Superior temporal gyrus (tissue), 1 donor: ENCODE measurements around the gene ERC2.
"Not testable (repeated sequence)": the region's sequence is repeated elsewhere in the genome, so short reads cannot be mapped to it uniquely, and the experiment has no call there.

Experiments used
- DNase-seq: peaks from one replicate; pipeline ENCODE4 v3.0.0-alpha.2; 2016; ENCODE audit errors: extremely low spot score

The ERC2 gene

GRCh38 chr3:55884491-55885285 is 583.6 kb downstream of the ERC2 start:
- DNase-seq = no peak

- DNase-seq = no peak
Observed at GRCh38 chr3:55884066-55884465, 584.2 kb downstream of the ERC2 start.

GRCh38 chr3:55882006-55882405 is 586.3 kb downstream of the ERC2 start:
- no peak for DNase-seq

- DNase-seq = no peak
Observed at GRCh38 chr3:55880357-55880756, 587.9 kb downstream of the ERC2 start.

GRCh38 chr3:55879901-55880331 is 588.4 kb downstream of the ERC2 start:
- DNase-seq = no peak

GRCh38 chr3:55877703-55878102 is 590.6 kb downstream of the ERC2 start:
- DNase-seq = no peak

- DNase-seq = no peak
Observed at GRCh38 chr3:55876560-55876959, 591.7 kb downstream of the ERC2 start.

- DNase-seq = no peak
Observed at GRCh38 chr3:55875113-55875512, 593.2 kb downstream of the ERC2 start.

GRCh38 chr3:55873523-55874254 is 594.6 kb downstream of the ERC2 start:
- DNase-seq = no peak

GRCh38 chr3:55870594-55870993 is 597.7 kb downstream of the ERC2 start:
- no peak for DNase-seq

- peak; percentile 70 for DNase-seq
Observed at GRCh38 chr3:55868347-55868746, 599.9 kb downstream of the ERC2 start.

GRCh38 chr3:55863028-55863427 is 605.2 kb downstream of the ERC2 start:
- DNase-seq = no peak

GRCh38 chr3:55860049-55860721 is 608.1 kb downstream of the ERC2 start:
- no peak for DNase-seq

GRCh38 chr3:55859305-55859704 is 609.0 kb downstream of the ERC2 start:
- no peak for DNase-seq

- no peak for DNase-seq
Observed at GRCh38 chr3:55858727-55859126, 609.5 kb downstream of the ERC2 start.

GRCh38 chr3:55858302-55858701 is 610.0 kb downstream of the ERC2 start:
- no peak for DNase-seq

GRCh38 chr3:55857633-55858032 is 610.6 kb downstream of the ERC2 start:
- DNase-seq = no peak

GRCh38 chr3:55855311-55855710 is 613.0 kb downstream of the ERC2 start:
- no peak for DNase-seq

GRCh38 chr3:55854494-55854893 is 613.8 kb downstream of the ERC2 start:
- no peak for DNase-seq

- DNase-seq = no peak
Observed at GRCh38 chr3:55852326-55852725, 615.9 kb downstream of the ERC2 start.

- DNase-seq = no peak
Observed at GRCh38 chr3:55842204-55842603, 626.1 kb downstream of the ERC2 start.

GRCh38 chr3:55831876-55832275 is 636.4 kb downstream of the ERC2 start:
- not testable (repeated sequence) for DNase-seq

GRCh38 chr3:55828712-55829111 is 639.6 kb downstream of the ERC2 start:
- DNase-seq = no peak
